GM23338 (cell line): Measurements from ENCODE around the gene DAND5. TPM values are rescaled to one million over a fixed set of nuclear protein-coding genes. Genes with fewer than 3 reads are reported as not detected.

Source experiments
- ATAC-seq: fragments of 200-7000 bp; cut with Tn5 transposase; 3 replicates; pipeline ENCODE4 v1.9.1; 2020
- DNase-seq: peaks from one replicate; pipeline ENCODE4 v3.0.0-alpha.2; 2015; ENCODE audit warnings: low spot score
- H2AFZ ChIP-seq: fragments of 200-600 bp; sonication (generic); 2 replicates; pipeline ENCODE4 v1.8.0; 2016; ENCODE audit warnings: antibody characterized with exemption, mild to moderate bottlenecking, moderate library complexity
- H3F3A ChIP-seq: fragments of 200-600 bp; sonication (generic); replicated peaks from 2 replicates; pipeline ENCODE4 v1.8.0; 2017; ENCODE audit warnings: antibody characterized with exemption, mixed run types, low read depth
- H3K27ac ChIP-seq: fragments of 200-600 bp; sonication (generic); 2 replicates; pipeline ENCODE4 v1.6.1; 2016; ENCODE audit warnings: low read depth
- H3K27me3 ChIP-seq: fragments of 200-600 bp; sonication (generic); 2 replicates; pipeline ENCODE4 v1.8.0; 2016; ENCODE audit warnings: mild to moderate bottlenecking, mixed run types, moderate library complexity; ENCODE audit not compliant: insufficient read depth
- H3K36me3 ChIP-seq: fragments of 200-600 bp; sonication (generic); 2 replicates; pipeline ENCODE4 v1.8.0; 2016; ENCODE audit warnings: mild to moderate bottlenecking; ENCODE audit not compliant: insufficient read depth
- H3K4me1 ChIP-seq: fragments of 200-600 bp; sonication (generic); 2 replicates; pipeline ENCODE4 v1.8.0; 2016; ENCODE audit warnings: mild to moderate bottlenecking, moderate library complexity; ENCODE audit not compliant: insufficient read depth
- H3K4me2 ChIP-seq: fragments of 200-600 bp; sonication (generic); 2 replicates; pipeline ENCODE4 v1.7.1; 2017; ENCODE audit warnings: mixed run types
- H3K4me3 ChIP-seq: fragments of 200-600 bp; sonication (generic); 2 replicates; pipeline ENCODE4 v1.6.1; 2016; ENCODE audit warnings: mixed run types
- H3K79me2 ChIP-seq: fragments of 200-600 bp; sonication (generic); replicated peaks from 2 replicates; pipeline ENCODE4 v1.8.0; 2017; ENCODE audit warnings: mild to moderate bottlenecking; ENCODE audit not compliant: insufficient read depth
- H3K9me2 ChIP-seq: fragments of 200-600 bp; sonication (generic); 2 replicates; pipeline ENCODE4 v1.8.0; 2017; ENCODE audit not compliant: insufficient read depth
- H4K20me1 ChIP-seq: fragments of 200-600 bp; sonication (generic); replicated peaks from 2 replicates; pipeline ENCODE4 v1.8.0; 2017; ENCODE audit warnings: mild to moderate bottlenecking; ENCODE audit not compliant: insufficient read depth
- H3K27ac Mint-ChIP-seq: 2 replicates; pipeline ENCODE4 v1.8.0; 2020; ENCODE audit warnings: inconsistent platforms, mild to moderate bottlenecking, moderate library complexity, mixed read lengths
- H3K27me3 Mint-ChIP-seq: 3 replicates; pipeline ENCODE4 v1.8.0; 2022; ENCODE audit warnings: low read depth, mild to moderate bottlenecking, moderate library complexity, mixed read lengths, inconsistent platforms; ENCODE audit not compliant: insufficient read depth, poor library complexity
- H3K36me3 Mint-ChIP-seq: 3 replicates; pipeline ENCODE4 v1.8.0; 2021; ENCODE audit warnings: low read depth, mild to moderate bottlenecking, inconsistent platforms, moderate library complexity, mixed read lengths
- H3K4me1 Mint-ChIP-seq: 3 replicates; pipeline ENCODE4 v1.8.0; 2020; ENCODE audit warnings: mild to moderate bottlenecking, inconsistent platforms, mixed read lengths
- H3K4me3 Mint-ChIP-seq: 3 replicates; pipeline ENCODE4 v1.8.0; 2021; ENCODE audit warnings: moderate library complexity, mild to moderate bottlenecking, inconsistent platforms, mixed read lengths
- H3K9me3 Mint-ChIP-seq: 3 replicates; pipeline ENCODE4 v1.8.0; 2020; ENCODE audit warnings: moderate library complexity, mild to moderate bottlenecking, inconsistent platforms, mixed read lengths
- CREB1 ChIP-seq: fragments of 250-450 bp; sonication (Bioruptor Pico); IDR thresholded peaks from 2 replicates; pipeline ENCODE4 v1.5.0; 2020; ENCODE audit warnings: low read depth, mild to moderate bottlenecking, moderate library complexity
- CTCF ChIP-seq, 2 experiments: fragments of 200-600 bp in 1 of 2; sonication (generic) in 1 of 2; conservative IDR thresholded peaks; 2 replicates each; pipeline versions ENCODE4 v1.5.1 to v1.6.1; 2016 to 2017; ENCODE audit warnings: antibody characterized with exemption in 2 of 2, low read depth in 2 of 2, mild to moderate bottlenecking in 2 of 2, moderate library complexity in 1 of 2
- ETS1 ChIP-seq: IDR thresholded peaks from 2 replicates; pipeline ENCODE4 v1.6.1; 2016; ENCODE audit warnings: antibody characterized with exemption
- EZH2 ChIP-seq: fragments of 200-600 bp; sonication (generic); IDR thresholded peaks from one replicate; pipeline ENCODE4 v1.8.0; 2017; ENCODE audit warnings: antibody characterized with exemption, mild to moderate bottlenecking, low read depth; ENCODE audit not compliant: unreplicated experiment
- EZH2phosphoT487 ChIP-seq: fragments of 200-600 bp; sonication (generic); IDR thresholded peaks from one replicate; pipeline ENCODE4 v1.8.1; 2018; ENCODE audit warnings: antibody characterized with exemption; ENCODE audit not compliant: unreplicated experiment
- JUNB ChIP-seq: IDR thresholded peaks from one replicate; pipeline ENCODE4 v1.6.1; 2016; ENCODE audit warnings: antibody characterized with exemption; ENCODE audit not compliant: unreplicated experiment
- NANOG ChIP-seq: IDR thresholded peaks from 2 replicates; pipeline ENCODE4 v1.6.1; 2016; ENCODE audit warnings: antibody characterized with exemption, borderline replicate concordance
- REST ChIP-seq: IDR thresholded peaks from one replicate; pipeline ENCODE4 v1.6.1; 2018; ENCODE audit warnings: antibody characterized with exemption; ENCODE audit not compliant: unreplicated experiment
- STAT1 ChIP-seq: IDR thresholded peaks from one replicate; pipeline ENCODE4 v1.6.1; 2016; ENCODE audit warnings: antibody characterized with exemption; ENCODE audit not compliant: unreplicated experiment
- ZNF114 ChIP-seq: fragments of 250-450 bp; sonication (Bioruptor Pico); IDR thresholded peaks from 2 replicates; pipeline ENCODE4 v1.5.0; 2020; ENCODE audit warnings: mild to moderate bottlenecking, moderate library complexity
- ZNF462 ChIP-seq: fragments of 250-450 bp; sonication (Bioruptor Pico); IDR thresholded peaks from 2 replicates; pipeline ENCODE4 v1.5.0; 2020; ENCODE audit warnings: mild to moderate bottlenecking, moderate library complexity
- polyA plus RNA-seq: library from polyadenylated mRNA; unstranded; fragments of >200 nt; fragmentation: Nextera tagmentation; extraction: Ambion mirVana; gene quantifications from 2 replicates; pipeline ENCODE4 v1.2.1, GENCODE V29; 2016
- total RNA-seq: library from RNA; depleted of rRNA; stranded (reverse); fragments of >200 nt; shearing (Covaris generic); gene quantifications from 2 replicates; pipeline ENCODE4 v1.2.3, GENCODE V29; 2014

The DAND5 gene
- total and polyA plus RNA-seq, 2 experiments from 2014 or later = 0.18 to 0.28 TPM

GRCh38 chr19:12922959-12923358 lies 46.4 kb upstream of the DAND5 start:
- Histone ChIP-seq H4K20me1 (peaks cover 6% of the 10 kb centered on the region; the same call in 1 of the 2 replicates), H3K4me1 (no peaks in the 10 kb centered on the region), H3K4me3 (no peak overlapping the region), H3K79me2 (no peaks in the 10 kb centered on the region), H3K4me2 (no peak overlapping the region), H3F3A (peaks cover 12% of the 10 kb centered on the region; the same call in 1 of the 2 replicates), H3K27me3 (peaks cover 10% of the 10 kb centered on the region), H3K9me2 (no peaks in the 10 kb centered on the region; the same call in 1 of the 2 replicates), H3K27ac (no peak overlapping the region), H2AFZ (no peak overlapping the region), H3K36me3 (peaks cover 30% of the 10 kb centered on the region)
- peaks cover 11% of the 10 kb centered on the region; the same call in 2 of the 3 replicates for H3K9me3 Mint-ChIP-seq
- peaks cover 34% of the 10 kb centered on the region for H3K27me3 Mint-ChIP-seq
- DNase-seq = no peak
- ATAC-seq = no peak
- peaks cover 79% of the 10 kb centered on the region for H3K36me3 Mint-ChIP-seq
- no peak for TF ChIP-seq STAT1
- TF ChIP-seq JUNB = no peak
- TF ChIP-seq ZNF462 (CRISPR knock-in tag) = no peak
- TF ChIP-seq NANOG = no peak
- TF ChIP-seq EZH2phosphoT487 = no peak
- no peak for TF ChIP-seq CTCF (conservative IDR thresholded peaks at IDR 0.05; ENCODE audit: low read depth in 2 of 2)
- TF ChIP-seq CREB1 (CRISPR knock-in tag) = no peak
- TF ChIP-seq ETS1 = no peak
- no peak for TF ChIP-seq EZH2
- no peak for TF ChIP-seq REST
- no peak for TF ChIP-seq ZNF114
- no peaks in the 10 kb centered on the region for H3K4me1 Mint-ChIP-seq
- H3K27ac Mint-ChIP-seq = no peak overlapping the region
- no peak overlapping the region; the same call in 2 of the 3 replicates for H3K4me3 Mint-ChIP-seq
